ENCODE data around the gene SERPINA4.
"Not testable (repeated sequence)": the region's sequence is repeated elsewhere in the genome, so short reads cannot be mapped to it uniquely, and the experiment has no call there.

SERPINA4 gene

DNA sequence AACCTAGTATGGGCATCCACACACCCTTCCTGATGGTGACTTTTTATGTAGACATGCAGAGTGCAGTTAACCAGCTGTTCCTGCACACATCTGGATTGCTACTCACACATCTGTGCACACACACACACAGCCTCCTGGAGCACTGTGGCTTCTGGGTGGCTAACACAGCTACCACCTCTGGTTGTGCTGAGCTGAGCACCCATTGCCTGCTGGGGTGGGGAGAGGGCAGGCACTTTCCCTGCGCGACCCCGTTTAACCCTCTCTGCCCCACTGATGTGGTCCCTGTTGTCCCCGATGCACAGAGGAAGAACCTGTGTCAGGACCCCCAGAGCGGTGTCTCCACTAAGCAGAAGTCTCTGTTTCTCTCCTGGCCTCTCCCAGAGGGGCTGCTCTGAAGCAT lies 36.5 kb downstream of the SERPINA4 start:
- no peak overlapping the region for H3K4me3 ChIP-seq (ENCODE audit: low read depth in 1 of 2, low read length in 2 of 2)
- no peaks in the 10 kb centered on the region for H3K9me3 ChIP-seq (ENCODE audit: low read length)
- H3K36me3 ChIP-seq (ENCODE audit: insufficient read depth, low read length) = no peaks in the 10 kb centered on the region
- no peaks in the 10 kb centered on the region for H3K27me3 ChIP-seq (ENCODE audit: control insufficient read depth in 1 of 2, insufficient read depth in 2 of 2, low read length in 2 of 2)
- H3K9ac ChIP-seq (ENCODE audit: low read length) = no peak overlapping the region
- peaks cover 28% of the 10 kb centered on the region for H3K4me1 ChIP-seq (ENCODE audit: insufficient read depth, low read length)
- H3K27ac ChIP-seq (ENCODE audit: low read depth, low read length) = no peak overlapping the region

DNA sequence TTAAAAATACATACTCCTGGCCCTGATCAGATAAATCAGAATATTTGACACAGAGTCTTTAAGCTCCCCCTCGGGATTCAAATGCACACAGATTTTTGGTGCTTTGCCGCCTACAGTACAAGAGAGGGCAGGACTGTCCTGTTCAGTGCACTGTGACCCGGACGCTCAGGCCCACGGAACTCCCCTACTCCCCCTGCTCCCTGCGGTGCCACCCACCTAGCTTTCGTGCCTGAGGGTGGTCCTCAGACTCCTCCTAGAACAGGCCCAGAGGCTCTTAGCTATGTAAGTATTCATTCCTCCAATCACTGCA lies 37.2 kb downstream of the SERPINA4 start:
- Histone ChIP-seq H3K27me3 (ENCODE audit: control insufficient read depth in 1 of 2, insufficient read depth in 2 of 2, low read length in 2 of 2) (no peaks in the 10 kb centered on the region), H3K36me3 (ENCODE audit: insufficient read depth, low read length) (no peaks in the 10 kb centered on the region), H3K4me1 (ENCODE audit: insufficient read depth, low read length) (peaks cover 28% of the 10 kb centered on the region), H3K4me3 (ENCODE audit: low read depth in 1 of 2, low read length in 2 of 2) (no peak overlapping the region), H3K9ac (ENCODE audit: low read length) (no peak overlapping the region), H3K9me3 (ENCODE audit: low read length) (no peaks in the 10 kb centered on the region), H3K27ac (ENCODE audit: low read depth, low read length) (no peak overlapping the region)

DNA sequence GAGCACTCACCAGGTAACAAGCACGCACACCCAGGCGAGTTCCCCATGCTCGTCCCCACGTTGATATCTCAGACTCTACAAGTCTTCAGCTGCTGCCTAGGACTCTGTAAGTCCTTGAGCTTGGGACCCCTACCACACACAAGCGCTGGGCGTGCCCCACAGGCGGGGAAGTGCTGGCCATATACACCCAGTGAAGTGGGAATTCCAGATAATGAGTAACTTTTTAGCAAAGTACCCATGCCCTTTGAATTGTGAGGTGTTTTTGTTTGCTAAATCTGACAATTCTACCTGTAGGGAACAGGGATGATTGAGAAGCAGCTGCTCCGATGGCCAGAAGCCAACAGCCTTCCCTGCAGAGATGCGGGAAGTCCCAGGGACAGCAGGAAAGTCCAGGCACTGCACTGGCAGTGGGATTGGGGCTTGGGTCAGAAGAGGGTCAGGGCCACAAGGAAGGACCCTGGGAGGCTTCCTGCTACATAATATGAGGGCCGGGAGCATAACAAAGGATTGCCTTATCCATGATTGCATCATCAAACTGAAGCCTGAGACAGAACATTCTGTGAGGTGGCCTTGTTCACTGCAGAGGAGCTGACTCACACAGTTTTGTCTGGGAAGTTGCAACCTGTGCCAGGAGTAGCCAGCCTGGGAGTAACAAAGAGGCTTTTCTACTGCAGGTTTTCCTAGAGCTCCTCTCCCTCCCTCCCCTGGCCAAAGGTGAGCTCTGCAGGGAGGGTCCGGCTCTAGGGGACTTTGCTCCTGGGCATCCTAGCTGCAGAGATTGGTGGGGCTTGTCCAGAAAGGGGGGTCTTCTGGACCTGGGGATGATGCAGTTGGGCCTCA lies 37.8 kb downstream of the SERPINA4 start:
- no peak overlapping the region for H3K27ac ChIP-seq (ENCODE audit: low read depth, low read length)
- no peak overlapping the region for H3K9ac ChIP-seq (ENCODE audit: low read length)
- H3K27me3 ChIP-seq (ENCODE audit: control insufficient read depth in 1 of 2, insufficient read depth in 2 of 2, low read length in 2 of 2) = no peaks in the 10 kb centered on the region
- peaks cover 28% of the 10 kb centered on the region for H3K4me1 ChIP-seq (ENCODE audit: insufficient read depth, low read length)
- no peaks in the 10 kb centered on the region for H3K9me3 ChIP-seq (ENCODE audit: low read length)
- H3K36me3 ChIP-seq (ENCODE audit: insufficient read depth, low read length) = no peaks in the 10 kb centered on the region
- no peak overlapping the region for H3K4me3 ChIP-seq (ENCODE audit: low read depth in 1 of 2, low read length in 2 of 2)

DNA sequence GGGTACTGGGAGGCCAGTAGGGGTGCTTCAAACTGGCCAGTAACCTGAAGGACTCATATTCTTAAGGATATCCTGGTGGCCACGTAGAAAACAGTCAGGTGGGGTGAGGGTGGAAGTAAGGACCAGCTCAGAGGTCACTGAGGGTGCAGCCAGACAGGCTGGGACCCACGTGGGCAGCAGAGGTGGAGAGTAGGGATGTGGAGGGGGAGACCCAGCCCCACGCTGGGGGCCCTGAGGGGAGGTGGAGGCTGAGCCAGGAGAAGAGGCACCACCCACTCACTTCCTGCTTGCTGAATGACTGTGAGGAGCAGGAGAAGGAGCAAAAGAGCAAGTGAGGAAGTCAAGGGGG lies 38.4 kb downstream of the SERPINA4 start:
- H3K4me1 ChIP-seq (ENCODE audit: insufficient read depth, low read length) = peaks cover 28% of the 10 kb centered on the region
- H3K27ac ChIP-seq (ENCODE audit: low read depth, low read length) = no peak overlapping the region
- H3K36me3 ChIP-seq (ENCODE audit: insufficient read depth, low read length) = no peaks in the 10 kb centered on the region
- no peaks in the 10 kb centered on the region for H3K27me3 ChIP-seq (ENCODE audit: control insufficient read depth in 1 of 2, insufficient read depth in 2 of 2, low read length in 2 of 2)
- H3K9me3 ChIP-seq (ENCODE audit: low read length) = no peaks in the 10 kb centered on the region
- no peak overlapping the region for H3K9ac ChIP-seq (ENCODE audit: low read length)
- no peak overlapping the region for H3K4me3 ChIP-seq (ENCODE audit: low read depth in 1 of 2, low read length in 2 of 2)

DNA sequence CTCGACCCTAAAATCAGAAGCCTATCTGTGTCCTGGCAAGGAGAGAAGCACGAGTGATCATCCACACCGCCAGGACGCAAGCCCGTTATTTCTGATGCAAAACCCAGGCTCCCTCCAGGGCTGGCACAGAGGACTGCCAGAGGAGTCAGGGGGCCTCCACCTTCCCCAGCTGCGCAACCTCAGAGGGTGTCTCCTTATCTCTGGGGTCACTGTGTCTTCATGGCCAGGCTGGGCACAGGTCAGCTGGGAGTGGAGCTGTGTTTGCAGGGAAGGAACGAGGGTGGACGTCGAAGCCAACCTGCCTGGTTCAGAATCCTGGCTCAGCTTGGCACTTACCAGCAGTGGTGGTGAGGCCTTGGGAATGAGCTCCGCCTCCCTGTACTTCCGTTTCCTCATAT lies 38.9 kb downstream of the SERPINA4 start:
- Histone ChIP-seq H3K9ac (ENCODE audit: low read length) (no peak overlapping the region), H3K27me3 (ENCODE audit: control insufficient read depth in 1 of 2, insufficient read depth in 2 of 2, low read length in 2 of 2) (no peaks in the 10 kb centered on the region), H3K9me3 (ENCODE audit: low read length) (no peaks in the 10 kb centered on the region), H3K4me3 (ENCODE audit: low read depth in 1 of 2, low read length in 2 of 2) (no peak overlapping the region), H3K36me3 (ENCODE audit: insufficient read depth, low read length) (no peaks in the 10 kb centered on the region), H3K4me1 (ENCODE audit: insufficient read depth, low read length) (peaks cover 28% of the 10 kb centered on the region), H3K27ac (ENCODE audit: low read depth, low read length) (peak overlapping the region; percentile 25)

DNA sequence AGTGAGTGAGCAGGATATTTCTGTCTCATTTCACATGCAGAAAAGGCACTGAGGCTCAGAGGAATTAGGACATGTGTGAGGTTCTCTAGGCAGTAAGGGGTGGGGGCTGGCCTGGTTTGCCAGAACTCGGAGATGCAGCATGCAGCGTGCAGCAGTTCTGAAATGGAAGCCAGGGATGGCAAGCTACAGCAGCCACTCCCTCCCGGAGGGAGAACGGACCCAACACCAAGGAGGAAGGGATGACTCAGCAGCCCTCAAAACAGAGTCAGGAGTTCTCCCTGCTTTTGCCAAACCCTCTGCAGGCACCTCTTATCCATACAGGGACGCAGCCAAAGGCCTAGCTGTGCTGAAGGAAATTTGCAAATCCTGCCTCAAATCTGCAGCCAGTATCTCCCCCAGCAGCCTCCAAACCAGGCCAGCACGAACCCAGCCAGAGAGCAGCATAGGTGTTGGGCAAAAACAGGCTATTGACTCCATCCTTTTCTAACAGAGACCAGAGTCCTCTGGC lies 40.7 kb downstream of the SERPINA4 start:
- no peak overlapping the region for H3K27ac ChIP-seq (ENCODE audit: low read depth, low read length)
- H3K27me3 ChIP-seq (ENCODE audit: control insufficient read depth in 1 of 2, insufficient read depth in 2 of 2, low read length in 2 of 2) = no peaks in the 10 kb centered on the region
- no peaks in the 10 kb centered on the region for H3K36me3 ChIP-seq (ENCODE audit: insufficient read depth, low read length)
- no peaks in the 10 kb centered on the region for H3K9me3 ChIP-seq (ENCODE audit: low read length)
- peak overlapping the region in 1 of 2 donors; percentile 5 for H3K4me3 ChIP-seq (ENCODE audit: low read depth in 1 of 2, low read length in 2 of 2)
- peaks cover 28% of the 10 kb centered on the region for H3K4me1 ChIP-seq (ENCODE audit: insufficient read depth, low read length)
- no peak overlapping the region for H3K9ac ChIP-seq (ENCODE audit: low read length)

DNA sequence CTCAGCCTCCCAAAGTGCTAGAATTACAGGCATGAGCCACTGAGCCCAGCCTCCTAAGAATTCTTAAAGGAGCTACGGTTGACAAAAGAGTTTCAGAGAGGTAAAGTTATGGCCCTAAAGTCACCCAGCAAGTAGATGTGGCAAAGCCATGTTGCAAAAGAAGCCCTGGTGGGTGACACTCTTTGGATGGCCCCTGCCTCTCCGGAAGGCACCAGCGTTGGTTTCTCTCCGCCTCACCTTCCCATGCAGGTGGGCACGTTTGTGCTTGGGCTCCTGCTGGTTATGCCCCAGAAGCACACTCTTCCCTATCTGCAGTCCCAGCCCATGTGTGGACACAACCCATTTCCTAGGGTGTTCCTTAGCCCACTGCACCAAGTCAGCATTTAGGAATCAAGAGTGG lies 41.5 kb downstream of the SERPINA4 start:
- Histone ChIP-seq H3K27me3 (ENCODE audit: control insufficient read depth in 1 of 2, insufficient read depth in 2 of 2, low read length in 2 of 2) (no peaks in the 10 kb centered on the region), H3K4me1 (ENCODE audit: insufficient read depth, low read length) (peaks cover 28% of the 10 kb centered on the region), H3K27ac (ENCODE audit: low read depth, low read length) (no peak overlapping the region), H3K36me3 (ENCODE audit: insufficient read depth, low read length) (no peaks in the 10 kb centered on the region), H3K9ac (ENCODE audit: low read length) (no peak overlapping the region), H3K4me3 (ENCODE audit: low read depth in 1 of 2, low read length in 2 of 2) (no peak overlapping the region), H3K9me3 (ENCODE audit: low read length) (no peaks in the 10 kb centered on the region)

DNA sequence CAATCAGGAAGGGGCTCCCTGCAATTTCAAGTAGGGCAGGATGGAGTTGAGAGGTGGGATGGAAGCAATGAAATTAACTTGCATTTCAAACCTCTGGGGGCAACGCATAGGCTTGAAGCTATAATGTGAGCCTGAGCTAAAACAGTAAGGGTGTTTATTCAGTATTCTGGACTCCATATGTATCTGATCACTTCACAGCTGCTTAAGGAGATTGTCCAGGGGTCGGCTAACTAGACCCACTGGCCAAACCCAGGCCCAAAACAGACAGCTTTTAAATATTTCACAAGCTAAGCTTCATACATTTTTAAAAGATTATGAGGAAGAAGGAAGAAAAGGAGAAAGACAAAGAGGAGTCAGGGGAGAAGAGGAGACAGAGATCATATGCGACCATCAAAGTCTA lies 44.1 kb downstream of the SERPINA4 start:
- Histone ChIP-seq H3K9me3 (ENCODE audit: low read length) (no peaks in the 10 kb centered on the region), H3K36me3 (ENCODE audit: insufficient read depth, low read length) (no peaks in the 10 kb centered on the region), H3K4me3 (ENCODE audit: low read depth in 1 of 2, low read length in 2 of 2) (no peak overlapping the region), H3K9ac (ENCODE audit: low read length) (no peak overlapping the region), H3K27ac (ENCODE audit: low read depth, low read length) (no peak overlapping the region), H3K27me3 (ENCODE audit: control insufficient read depth in 1 of 2, insufficient read depth in 2 of 2, low read length in 2 of 2) (no peaks in the 10 kb centered on the region), H3K4me1 (ENCODE audit: insufficient read depth, low read length) (peaks cover 16% of the 10 kb centered on the region)

DNA sequence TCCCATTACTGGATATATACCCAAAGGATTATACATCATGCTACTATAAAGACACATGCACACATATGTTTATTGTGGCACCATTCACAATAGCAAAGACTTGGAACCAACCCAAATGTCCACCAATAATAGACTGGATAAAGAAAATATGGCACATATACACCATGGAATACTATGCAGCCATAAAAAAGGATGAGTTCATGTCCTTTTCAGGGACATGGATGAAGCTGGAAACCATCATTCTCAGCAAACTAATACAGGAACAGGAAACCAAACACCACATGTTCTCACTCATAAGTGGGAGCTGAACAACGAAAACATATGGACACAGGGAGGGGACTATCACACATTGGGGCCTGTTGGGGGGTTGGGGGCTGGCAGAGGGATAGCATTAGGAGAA lies 47.7 kb downstream of the SERPINA4 start:
- H3K4me1 ChIP-seq (ENCODE audit: insufficient read depth, low read length); H3K27me3 ChIP-seq (ENCODE audit: control insufficient read depth in 1 of 2, insufficient read depth in 2 of 2, low read length in 2 of 2); H3K4me3 ChIP-seq (ENCODE audit: low read depth in 1 of 2, low read length in 2 of 2); H3K27ac ChIP-seq (ENCODE audit: low read depth, low read length); H3K9me3 ChIP-seq (ENCODE audit: low read length); H3K36me3 ChIP-seq (ENCODE audit: insufficient read depth, low read length); H3K9ac ChIP-seq (ENCODE audit: low read length): not testable (repeated sequence)

DNA sequence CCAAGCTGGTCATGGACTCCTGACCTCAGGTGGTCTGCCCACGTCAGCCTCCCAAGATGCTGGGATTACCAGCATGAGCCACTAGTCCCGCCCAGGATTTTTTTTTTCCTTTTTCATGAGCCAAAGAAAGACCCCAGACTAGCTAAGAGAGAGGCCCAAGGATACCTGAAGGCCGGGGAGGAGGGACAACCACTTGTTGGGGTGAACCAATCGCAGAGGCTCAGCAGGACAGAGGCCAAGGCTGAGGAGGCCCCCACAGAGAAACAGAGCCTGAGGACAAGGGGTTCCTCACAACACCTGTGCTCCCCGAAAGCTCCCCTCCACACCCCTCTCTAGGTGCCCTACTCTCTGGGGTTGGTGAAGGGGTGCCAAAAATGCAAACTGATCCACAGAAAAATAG lies 49.9 kb downstream of the SERPINA4 start:
- Histone ChIP-seq H3K9me3 (ENCODE audit: low read length) (no peaks in the 10 kb centered on the region), H3K27ac (ENCODE audit: low read depth, low read length) (no peak overlapping the region), H3K27me3 (ENCODE audit: control insufficient read depth in 1 of 2, insufficient read depth in 2 of 2, low read length in 2 of 2) (no peaks in the 10 kb centered on the region), H3K4me3 (ENCODE audit: low read depth in 1 of 2, low read length in 2 of 2) (no peak overlapping the region), H3K36me3 (ENCODE audit: insufficient read depth, low read length) (no peaks in the 10 kb centered on the region), H3K4me1 (ENCODE audit: insufficient read depth, low read length) (peaks cover 6% of the 10 kb centered on the region), H3K9ac (ENCODE audit: low read length) (no peak overlapping the region)

DNA sequence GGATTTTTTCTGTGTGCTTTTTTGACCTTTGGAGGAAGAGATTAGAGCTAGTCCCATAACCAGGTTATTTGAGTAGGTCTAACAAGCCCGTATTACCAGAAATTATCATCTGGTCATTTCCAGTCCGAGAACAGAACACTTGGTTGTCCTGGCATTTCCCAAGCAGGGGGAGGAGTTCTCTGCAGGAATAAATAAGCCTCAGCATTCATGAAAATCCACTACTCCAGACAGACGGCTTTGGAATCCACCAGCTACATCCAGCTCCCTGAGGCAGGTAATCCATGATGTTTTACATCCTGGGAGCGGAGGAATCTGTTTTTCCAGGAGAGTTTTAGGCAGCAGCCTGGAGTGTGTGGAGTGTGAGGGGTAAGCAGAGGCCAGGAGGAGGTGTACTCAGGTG lies 50.9 kb downstream of the SERPINA4 start, which contains the start of gene SERPINA3:
Gene SERPINA3 (plus strand): TSS at position 218 of the 400 bp plus-strand sequence. CDS start 2,051 bp downstream, outside the sequence.
- Histone ChIP-seq H3K36me3 (ENCODE audit: insufficient read depth, low read length) (peaks cover 3% of the 10 kb centered on the region), H3K27me3 (ENCODE audit: control insufficient read depth in 1 of 2, insufficient read depth in 2 of 2, low read length in 2 of 2) (no peaks in the 10 kb centered on the region), H3K27ac (ENCODE audit: low read depth, low read length) (peak within 1 kb of the TSS; percentile 42), H3K9me3 (ENCODE audit: low read length) (no peaks in the 10 kb centered on the region), H3K4me1 (ENCODE audit: insufficient read depth, low read length) (peaks cover 6% of the 10 kb centered on the region), H3K4me3 (ENCODE audit: low read depth in 1 of 2, low read length in 2 of 2) (no peak within 1 kb of the TSS), H3K9ac (ENCODE audit: low read length) (no peak within 1 kb of the TSS)
